NT2/D1 (cell line): Measurements from ENCODE around the gene LAMC3.

Experiments used
- DNase-seq: peaks from one replicate; pipeline ENCODE4 v3.0.0-alpha.2; 2011; ENCODE audit warnings: low read depth, low spot score
- H3K27me3 ChIP-seq: 2 replicates; pipeline ENCODE4 v1.6.0; 2011; ENCODE audit warnings: mild to moderate bottlenecking; ENCODE audit not compliant: insufficient read length, insufficient read depth
- H3K36me3 ChIP-seq: 2 replicates; pipeline ENCODE4 v1.6.1; 2011; ENCODE audit warnings: mild to moderate bottlenecking, low read length, mixed read lengths; ENCODE audit not compliant: insufficient read depth, insufficient read length
- H3K4me1 ChIP-seq: 2 replicates; pipeline ENCODE4 v1.5.1; 2011; ENCODE audit not compliant: insufficient read depth, insufficient read length
- H3K4me3 ChIP-seq: 2 replicates; pipeline ENCODE4 v1.5.1; 2011; ENCODE audit warnings: low read depth; ENCODE audit not compliant: insufficient read length
- H3K9ac ChIP-seq: 2 replicates; pipeline ENCODE4 v1.6.0; 2011; ENCODE audit warnings: low read depth; ENCODE audit not compliant: insufficient read length
- H3K9me3 ChIP-seq: 2 replicates; pipeline ENCODE4 v1.5.1; 2011; ENCODE audit warnings: mild to moderate bottlenecking, low read length; ENCODE audit not compliant: insufficient read depth
- SUZ12 ChIP-seq: IDR thresholded peaks from 2 replicates; pipeline ENCODE4 v1.6.1; 2011; ENCODE audit not compliant: insufficient read length, insufficient read depth; ENCODE audit errors: extremely low read depth
- YY1 ChIP-seq: IDR thresholded peaks from 2 replicates; pipeline ENCODE4 v1.6.1; 2011; ENCODE audit not compliant: insufficient read length, insufficient read depth
- ZNF274 ChIP-seq: IDR thresholded peaks from 2 replicates; pipeline ENCODE4 v1.6.1; 2011; ENCODE audit warnings: mild to moderate bottlenecking, low read depth, low read length

Gene LAMC3

DNA sequence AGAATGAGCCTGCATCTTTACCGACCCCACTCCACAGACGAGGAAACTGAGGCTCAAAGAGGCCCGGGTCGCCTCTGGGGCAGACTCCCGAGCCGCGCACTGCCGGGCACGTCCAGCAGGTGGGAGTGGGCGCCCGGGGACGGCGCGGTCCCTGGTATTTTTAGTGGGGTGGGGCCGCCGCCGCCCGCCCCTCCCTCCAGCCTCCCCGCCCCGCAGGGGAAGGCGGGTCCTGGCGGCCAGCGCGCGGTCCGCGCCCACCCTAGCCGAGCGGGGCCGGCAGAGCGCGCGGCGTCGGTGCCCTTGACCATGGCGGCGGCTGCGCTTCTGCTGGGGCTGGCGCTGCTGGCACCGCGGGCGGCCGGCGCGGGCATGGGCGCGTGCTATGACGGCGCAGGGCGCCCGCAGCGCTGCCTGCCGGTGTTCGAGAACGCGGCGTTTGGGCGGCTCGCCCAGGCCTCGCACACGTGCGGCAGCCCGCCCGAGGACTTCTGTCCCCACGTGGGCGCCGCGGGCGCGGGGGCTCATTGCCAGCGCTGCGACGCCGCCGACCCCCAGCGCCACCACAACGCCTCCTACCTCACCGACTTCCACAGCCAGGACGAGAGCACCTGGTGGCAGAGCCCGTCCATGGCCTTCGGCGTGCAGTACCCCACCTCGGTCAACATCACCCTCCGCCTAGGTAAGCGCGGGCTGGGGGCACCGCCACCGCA, at the start of gene LAMC3:
Gene LAMC3, plus strand, starts transcription at position 266 of the 710 bp plus-strand sequence. Its CDS starts 41 bp downstream, at position 307.
- DNase-seq = no peak
- H3K9ac ChIP-seq = peak within 1 kb of the TSS; percentile 88

DNA sequence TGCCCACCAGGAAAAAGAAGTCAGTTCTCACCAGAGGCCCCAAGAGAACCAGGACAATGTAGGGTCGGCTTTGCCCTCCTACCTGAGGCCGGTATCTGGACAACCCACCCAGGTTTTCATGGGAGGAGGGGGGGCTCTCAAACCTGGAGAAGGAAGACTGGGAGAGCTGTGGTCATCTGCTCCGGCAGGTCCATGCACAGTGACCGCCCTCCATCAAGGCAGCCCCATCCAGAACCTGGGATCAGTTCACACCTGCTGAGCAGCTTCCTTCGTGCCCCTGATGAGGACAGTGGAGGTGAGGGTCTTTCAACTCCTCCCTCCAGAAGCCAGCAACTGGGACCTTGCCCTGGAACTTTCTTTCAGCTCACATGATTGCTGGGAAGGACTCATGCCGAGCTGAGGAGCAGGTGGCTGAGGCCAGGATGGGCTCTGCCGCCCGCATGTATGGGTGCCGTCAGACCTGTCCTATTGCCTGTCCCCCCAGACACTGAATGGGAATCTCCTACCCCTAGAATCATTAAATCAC, 49.1 kb upstream of the LAMC3 start:
- H3K27me3 ChIP-seq = no peaks in the 10 kb centered on the region
- no peak for TF ChIP-seq YY1
- no peak for DNase-seq
- H3K4me1 ChIP-seq = peaks cover 16% of the 10 kb centered on the region
- H3K9ac ChIP-seq = no peak overlapping the region
- no peak overlapping the region for H3K4me3 ChIP-seq
- peaks cover 9% of the 10 kb centered on the region; the same call in 1 of the 2 replicates for H3K9me3 ChIP-seq
- H3K36me3 ChIP-seq = no peaks in the 10 kb centered on the region

More for the DNA sequence above, at the start of gene LAMC3:
- Histone ChIP-seq H3K4me1 (peaks cover 26% of the 10 kb centered on the region), H3K27me3 (peaks cover 16% of the 10 kb centered on the region), H3K36me3 (peaks cover 17% of the 10 kb centered on the region), H3K4me3 (peak within 1 kb of the TSS; percentile 65), H3K9me3 (peaks cover 17% of the 10 kb centered on the region)
- TF ChIP-seq ZNF274 (no peak), YY1 (no peak), SUZ12 (no peak)

DNA sequence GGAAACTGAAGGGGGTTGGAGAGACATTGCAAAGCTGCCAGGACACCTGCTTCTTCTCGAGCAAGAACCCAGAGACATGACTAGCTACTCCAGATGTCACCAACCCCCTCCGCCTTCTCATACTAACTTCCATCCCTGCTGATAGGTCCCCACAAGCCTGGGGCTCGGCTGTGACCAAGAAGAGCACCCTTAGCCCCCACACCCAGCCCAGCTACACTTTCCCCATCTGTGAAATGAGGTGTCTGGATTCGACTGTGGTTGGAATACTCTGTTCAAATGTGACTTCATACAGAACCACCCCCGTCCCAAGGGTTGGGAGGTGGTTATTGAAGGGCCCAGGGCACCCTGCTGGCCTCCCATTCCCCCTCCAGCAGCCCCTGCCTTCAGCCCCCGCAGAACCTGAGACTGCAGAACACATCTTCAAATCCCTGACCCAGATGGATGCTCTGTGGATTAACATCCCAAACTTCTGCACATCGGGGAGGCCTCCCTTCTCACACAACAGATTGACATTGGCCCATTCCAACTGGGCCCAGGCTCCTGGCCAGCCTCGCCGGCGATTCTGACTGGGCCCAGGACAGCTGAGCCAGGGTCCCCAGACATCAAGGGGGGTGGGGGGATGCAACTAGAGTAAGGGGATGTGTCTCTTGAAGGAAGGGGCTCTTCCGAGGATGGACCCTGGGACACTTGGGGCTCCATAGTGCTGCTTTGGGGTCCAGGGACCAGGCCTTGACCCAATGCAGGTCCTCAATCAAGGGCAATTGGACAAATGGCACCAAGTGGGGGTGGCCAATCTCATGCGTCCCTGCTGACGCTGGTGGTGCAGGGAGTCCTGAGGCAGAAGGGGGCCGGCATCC, 48.2 kb upstream of the LAMC3 start:
- peaks cover 9% of the 10 kb centered on the region; the same call in 1 of the 2 replicates for H3K9me3 ChIP-seq
- H3K36me3 ChIP-seq = no peaks in the 10 kb centered on the region
- no peak overlapping the region for H3K4me3 ChIP-seq
- TF ChIP-seq SUZ12 = no peak
- no peaks in the 10 kb centered on the region for H3K27me3 ChIP-seq
- peaks cover 15% of the 10 kb centered on the region for H3K4me1 ChIP-seq
- DNase-seq = no peak
- no peak overlapping the region for H3K9ac ChIP-seq

DNA sequence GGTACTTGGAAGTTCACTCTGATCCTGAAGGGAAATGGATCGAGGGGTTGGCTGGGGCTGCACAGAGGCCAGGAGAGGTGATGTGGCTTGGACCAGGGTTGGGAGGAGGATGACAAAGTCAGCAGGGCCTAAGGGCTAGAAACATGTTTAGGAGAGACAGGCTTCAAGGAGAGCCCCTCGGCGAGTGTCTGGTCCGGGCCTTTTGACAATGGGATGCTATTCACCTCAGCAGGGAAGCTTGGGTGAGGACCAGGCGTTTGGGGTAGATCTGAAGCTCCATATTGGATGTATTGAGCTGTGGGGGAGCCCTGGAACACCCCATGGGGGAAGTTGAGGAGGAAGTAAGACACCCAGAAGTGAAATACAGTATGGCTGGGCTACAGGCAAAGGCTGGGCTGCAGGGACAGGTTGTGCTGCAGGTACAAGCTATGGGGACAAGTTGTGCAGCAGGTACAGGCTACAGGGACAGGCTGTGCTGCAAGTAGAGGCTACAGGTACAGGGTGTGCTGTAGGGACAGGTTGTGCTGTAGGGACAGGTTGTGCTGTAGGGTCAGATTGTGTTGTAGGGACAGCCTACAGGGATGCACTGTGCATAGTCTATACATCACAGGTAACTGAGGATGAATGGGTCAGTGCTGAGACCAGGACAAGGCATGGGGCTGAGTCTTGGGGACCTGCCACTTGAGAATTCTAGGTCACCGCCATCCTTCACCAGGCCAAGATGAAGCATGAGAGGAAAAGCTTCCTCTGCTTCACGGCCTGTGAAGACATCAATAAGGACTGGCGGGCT, 47.3 kb upstream of the LAMC3 start:
- Histone ChIP-seq H3K4me3 (no peak overlapping the region), H3K4me1 (peaks cover 6% of the 10 kb centered on the region), H3K9ac (no peak overlapping the region), H3K27me3 (no peaks in the 10 kb centered on the region), H3K9me3 (peaks cover 9% of the 10 kb centered on the region; the same call in 1 of the 2 replicates), H3K36me3 (no peaks in the 10 kb centered on the region)
- TF ChIP-seq ZNF274 (no peak), YY1 (no peak), SUZ12 (no peak)
- no peak for DNase-seq

DNA sequence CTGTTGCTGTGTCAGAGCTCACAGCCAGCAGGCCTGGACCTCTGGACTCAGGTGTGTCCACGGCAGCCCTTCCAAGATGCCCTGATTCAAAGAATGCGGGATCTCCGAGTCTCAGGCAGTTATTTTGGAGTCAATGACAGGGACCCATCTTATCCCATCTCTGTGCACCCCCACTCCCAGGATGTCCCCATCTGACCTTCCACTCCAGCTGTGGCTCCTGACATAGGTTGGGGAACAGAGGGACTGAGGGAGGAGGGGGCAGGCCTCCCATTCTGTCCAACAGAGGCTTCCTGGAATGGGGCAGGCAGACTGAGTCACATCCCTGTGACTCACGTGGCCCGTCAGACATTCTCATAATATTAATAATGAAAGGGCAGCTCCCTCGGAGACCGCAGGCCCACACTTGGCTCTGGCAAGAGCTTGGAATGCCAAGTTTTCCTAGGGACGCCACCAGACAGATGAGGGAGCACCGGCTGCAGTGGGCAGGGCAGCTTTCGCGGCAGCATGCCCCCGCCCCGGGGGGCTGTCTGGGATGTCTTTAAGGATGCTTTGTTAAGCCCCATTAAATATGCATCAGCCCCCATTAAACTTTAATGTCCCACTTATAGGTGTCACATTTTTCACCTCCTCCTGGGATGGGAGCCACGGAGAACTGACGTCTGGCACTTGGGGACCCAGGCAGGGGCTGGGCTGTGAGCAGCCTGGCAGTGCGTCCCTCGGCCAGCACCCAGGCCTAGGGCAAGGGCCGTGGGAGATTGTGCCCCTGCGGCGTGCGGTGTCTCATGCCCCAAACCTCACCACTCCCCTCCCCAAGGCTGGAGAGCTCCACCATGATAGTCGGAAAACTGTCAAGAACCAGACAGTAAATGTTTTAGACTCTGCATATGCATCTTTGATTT, 46.3 kb upstream of the LAMC3 start:
- TF ChIP-seq SUZ12 = no peak
- TF ChIP-seq YY1 = no peak
- no peak for TF ChIP-seq ZNF274
- DNase-seq = no peak
- H3K4me3 ChIP-seq = no peak overlapping the region
- H3K9ac ChIP-seq = no peak overlapping the region
- H3K27me3 ChIP-seq = no peaks in the 10 kb centered on the region
- H3K4me1 ChIP-seq = peaks cover 2% of the 10 kb centered on the region
- H3K9me3 ChIP-seq = peaks cover 9% of the 10 kb centered on the region; the same call in 1 of the 2 replicates
- H3K36me3 ChIP-seq = no peaks in the 10 kb centered on the region

DNA sequence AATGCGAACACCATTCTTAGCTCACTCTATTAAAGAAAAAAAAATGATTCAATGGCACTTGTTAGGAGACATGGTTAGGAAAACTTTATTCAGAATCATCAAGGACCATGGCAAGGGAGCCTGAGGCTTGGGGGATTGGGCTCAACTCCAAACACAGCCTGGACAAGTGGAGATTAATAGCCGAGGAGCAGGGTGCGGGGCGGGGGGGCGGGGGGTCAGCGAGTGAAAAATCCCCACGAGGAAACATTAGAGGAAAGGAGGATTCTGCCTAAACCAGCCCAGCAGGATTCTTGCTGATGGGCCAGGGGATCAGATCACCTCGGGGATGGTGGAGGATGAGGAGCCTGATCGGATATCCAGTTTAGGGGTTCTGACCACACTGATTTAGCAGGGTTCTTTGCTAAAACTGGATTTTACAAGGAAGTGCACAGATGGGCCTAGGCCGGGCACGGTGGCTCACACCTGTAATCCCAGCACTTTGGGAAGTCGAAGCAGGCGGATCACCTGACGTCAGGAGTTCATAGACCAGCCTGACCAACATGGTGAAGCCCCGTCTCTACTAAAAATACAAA, 45.6 kb upstream of the LAMC3 start:
- H3K9ac ChIP-seq = no peak overlapping the region
- TF ChIP-seq ZNF274 = no peak
- TF ChIP-seq SUZ12 = no peak
- no peak for TF ChIP-seq YY1
- H3K4me1 ChIP-seq = peaks cover 2% of the 10 kb centered on the region
- no peak for DNase-seq
- H3K4me3 ChIP-seq = no peak overlapping the region
- peaks cover 9% of the 10 kb centered on the region; the same call in 1 of the 2 replicates for H3K9me3 ChIP-seq
- no peaks in the 10 kb centered on the region for H3K36me3 ChIP-seq
- no peaks in the 10 kb centered on the region for H3K27me3 ChIP-seq
